ENCODE data around the gene RPS6KB2. TPM values are rescaled to one million over a fixed set of nuclear protein-coding genes. Genes with fewer than 3 reads are reported as not detected.

RPS6KB2 gene
- total and polyA plus RNA-seq, 2 donors (not counting 3 experiments of a cell fraction or from before 2014, with no cell fraction given), result 53.8 to 60.0 TPM

- no TSS peak for BruUV-seq (replicated peaks)
- H3K79me2 ChIP-seq (ENCODE audit: control insufficient read depth, insufficient read depth, low read length), result no peaks in the 10 kb centered on the region
- peak; percentile 88 for FAIRE-seq
Measured at GRCh38 chr11:67468759-67469507, 40.6 kb downstream of the RPS6KB2 start, which contains the start of gene TMEM134. Gene TMEM134, minus strand, starts transcription at chr11:67469251. Its CDS starts 59 bp downstream, at chr11:67469192.

More at GRCh38 chr11:67468759-67469507, 40.6 kb downstream of the RPS6KB2 start, which contains the start of gene TMEM134:
- ChIA-PET CTCF (interaction anchor here (0.8 to 2.6 kb wide), 8 partner anchors 9 to 123 kb away, joined by 3 to 26 read pairs (median 4); partner anchors contain the start of genes AIP, GPR152 and PPP1CA), POLR2A (interaction anchor here (0.6 kb wide), 1 partner anchor 112 kb away, joined by 7 read pairs; no protein-coding TSS in a partner anchor)
- H4K20me1 ChIP-seq (replicated peaks; ENCODE audit: control insufficient read depth, extremely low read depth, insufficient read depth, low read length), result no peaks in the 10 kb centered on the region
- no peak for TF ChIP-seq MYC (IDR thresholded peaks at IDR 0.05; ENCODE audit: low read depth, low read length)
- TF ChIP-seq FOS (IDR thresholded peaks at IDR 0.05; ENCODE audit: borderline replicate concordance, insufficient read depth, low read length), result no peak
- no peak for TF ChIP-seq MAX (IDR thresholded peaks at IDR 0.05; ENCODE audit: insufficient read depth, insufficient read length)
- TF ChIP-seq POLR2AphosphoS5 (IDR thresholded peaks at IDR 0.05; ENCODE audit: insufficient read depth, low read depth, low read length), result peak; percentile 93
- TF ChIP-seq POLR2A (IDR thresholded peaks at IDR 0.05; ENCODE audit: low read depth, low read length), result peak; percentile 90
- peak; percentile 27 to 65 for TF ChIP-seq CTCF (IDR thresholded peaks at IDR 0.05; ENCODE audit: extremely low read depth in 1 of 2, insufficient read depth in 1 of 2, low read depth in 1 of 2, low read length in 2 of 2)
- no peak for TF ChIP-seq JUN (IDR thresholded peaks at IDR 0.05; ENCODE audit: borderline replicate concordance, insufficient read depth, insufficient read length, low read depth)
- TF ChIP-seq EZH2 (IDR thresholded peaks at IDR 0.05; ENCODE audit: borderline replicate concordance, low read depth, low read length, severe bottlenecking), result no peak
- TF ChIP-seq GATA2 (IDR thresholded peaks at IDR 0.05; ENCODE audit: insufficient read depth, insufficient read length, low read depth, low read length), result no peak
- no peaks in the 10 kb centered on the region for H3K9me3 ChIP-seq (replicated peaks; ENCODE audit: control insufficient read depth, insufficient read depth, low read length)
- peak within 1 kb of the TSS; percentile 64 to 79 (median 73) for H3K4me3 ChIP-seq (replicated peaks in 1 of 3; ENCODE audit: insufficient read depth in 1 of 3, low read depth in 1 of 3, low read length in 3 of 3)
- intact Hi-C loops (cut with micrococcal nuclease), result loop anchor here (1.0 to 5.0 kb wide), 6 partner anchors 14 to 116 kb away; partner anchors contain the start of genes AIP, CDK2AP2, POLD4 and RPS6KB2
- dilution Hi-C loops (cut with MboI; ENCODE audit: extremely low pct_ligation_motif_present, low sequenced_read_pairs), result no loop called here
- H3K4me1 ChIP-seq (ENCODE audit: control insufficient read depth, extremely low read depth, insufficient read depth, low read length), result peaks cover 16% of the 10 kb centered on the region
- no peaks in the 10 kb centered on the region for H3K27me3 ChIP-seq (ENCODE audit: control insufficient read depth in 2 of 2, insufficient read depth in 2 of 2, low read length in 2 of 2)
- no peaks in the 10 kb centered on the region for H3K36me3 ChIP-seq (ENCODE audit: control insufficient read depth in 2 of 2, extremely low read depth in 1 of 2, insufficient read depth in 2 of 2, low read length in 2 of 2)
- peak within 1 kb of the TSS; percentile 72 for H2AFZ ChIP-seq (ENCODE audit: low read depth, low read length)
- peak within 1 kb of the TSS; percentile 37 for H3K27ac ChIP-seq (ENCODE audit: insufficient read depth, low read depth, low read length)
- no peaks in the 10 kb centered on the region for H3K9me1 ChIP-seq (replicated peaks; ENCODE audit: control insufficient read depth, extremely low read depth, insufficient read depth, low read length)
- DNase-seq (ENCODE audit: low read depth, low spot score), result peak; percentile 88
- H3K4me2 ChIP-seq (ENCODE audit: insufficient read depth, low read length), result peak within 1 kb of the TSS; percentile 60
- H3K9ac ChIP-seq (replicated peaks; ENCODE audit: extremely low read depth, insufficient read depth, low read length), result peak within 1 kb of the TSS; percentile 54

Data from endothelial cell of umbilical vein (primary cell).